HG03175 (cell line): Measurements from ENCODE around the gene PRTN3.

Source experiments
- ATAC-seq: cut with Tn5 transposase; IDR thresholded peaks from one replicate; pipeline ENCODE4 v1.9.1; 2021; ENCODE audit warnings: mild to moderate bottlenecking, moderate library complexity; ENCODE audit not compliant: unreplicated experiment

The PRTN3 gene

DNA sequence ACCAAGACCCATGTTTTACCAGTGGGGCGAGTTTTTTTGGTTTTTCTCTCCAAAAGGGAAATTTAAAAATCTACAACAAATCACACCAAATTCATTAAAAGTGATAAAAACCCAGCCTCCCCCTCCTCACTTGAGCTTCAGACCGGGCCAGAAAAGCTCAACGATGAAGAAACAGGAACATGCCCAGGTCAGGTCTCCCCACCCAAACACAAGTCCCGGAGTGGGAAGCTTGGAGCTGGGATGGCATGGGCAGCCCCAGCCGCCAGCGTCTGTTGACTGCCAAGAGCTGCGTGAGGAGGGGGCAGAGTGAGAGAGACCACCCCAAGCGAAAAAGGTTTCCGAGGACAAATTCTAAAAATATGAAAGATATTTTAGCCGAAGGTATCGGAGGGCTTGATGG, 56.2 kb downstream of the PRTN3 start:
- no peak for ATAC-seq

DNA sequence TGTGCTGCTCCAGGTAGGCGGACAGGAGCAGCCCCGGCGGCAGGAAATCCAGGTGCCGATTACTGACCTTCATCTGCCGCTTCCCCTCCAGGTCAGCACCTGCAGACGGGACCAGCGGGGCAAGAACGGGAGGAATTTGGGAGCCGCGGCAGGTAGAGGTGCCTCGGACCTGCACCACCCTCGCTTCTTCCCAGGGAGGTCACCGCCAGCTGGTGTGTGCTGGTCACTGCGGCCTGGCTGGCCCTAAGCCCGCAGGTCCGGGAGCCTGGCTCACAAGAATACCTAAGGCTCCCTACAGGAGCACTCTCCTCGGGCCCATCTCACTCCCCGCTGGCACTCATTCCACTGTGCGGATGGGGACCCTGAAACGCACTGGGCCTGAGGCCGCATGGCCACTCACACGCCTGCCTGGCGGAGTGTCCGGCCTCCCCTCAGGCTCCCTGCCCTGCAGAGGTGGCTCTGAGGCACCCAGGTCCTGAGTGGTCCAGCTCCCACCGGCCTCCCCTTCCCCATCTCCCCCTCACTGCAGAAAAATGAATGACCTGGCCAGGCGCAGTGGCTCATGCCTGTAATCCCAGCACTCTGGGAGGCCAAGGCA, 56.7 kb downstream of the PRTN3 start:
- ATAC-seq = no peak
